Skeletal muscle cell (primary cell): ENCODE data around the gene FZD2.

Source experiments
- DNase-seq: peaks from one replicate; pipeline ENCODE4 v3.0.0-alpha.2; 2010; ENCODE audit warnings: low read depth
- H3K4me3 ChIP-seq: 2 replicates; pipeline ENCODE4 v1.5.1; 2011; ENCODE audit warnings: low read depth, mild to moderate bottlenecking, control low read depth, low read length, moderate library complexity

The FZD2 gene

GRCh38 chr17:44602970-44603369 is 45.7 kb downstream of the FZD2 start:
- H3K4me3 ChIP-seq: no peak overlapping the region

GRCh38 chr17:44604116-44604761 is 47.0 kb downstream of the FZD2 start:
- no peak overlapping the region for H3K4me3 ChIP-seq
- peak; percentile 41 for DNase-seq

More at GRCh38 chr17:44602970-44603369, 45.7 kb downstream of the FZD2 start:
- no peak for DNase-seq

- no peak overlapping the region for H3K4me3 ChIP-seq
- DNase-seq: peak; percentile 57
Observed at GRCh38 chr17:44604768-44605485, 47.6 kb downstream of the FZD2 start.

- no peak for DNase-seq
- H3K4me3 ChIP-seq: no peak overlapping the region
Observed at GRCh38 chr17:44606658-44607057, 49.4 kb downstream of the FZD2 start.

GRCh38 chr17:44607836-44608690 is 50.8 kb downstream of the FZD2 start:
- DNase-seq: peak; percentile 22
- no peak overlapping the region for H3K4me3 ChIP-seq

GRCh38 chr17:44608727-44609435 is 51.6 kb downstream of the FZD2 start:
- DNase-seq: no peak
- no peak overlapping the region for H3K4me3 ChIP-seq

GRCh38 chr17:44610331-44610730 is 53.0 kb downstream of the FZD2 start:
- DNase-seq: no peak
- no peak overlapping the region for H3K4me3 ChIP-seq
